ENCODE data around the gene NAAA. TPM values are rescaled to one million over a fixed set of nuclear protein-coding genes. Genes with fewer than 3 reads are reported as not detected.

NAAA gene
- total and polyA plus RNA-seq, 2 of the 4 experiments (the other 2 are of a cell fraction): 17.6 to 26.4 TPM

- Histone ChIP-seq H4K91ac (ENCODE audit: insufficient read depth, low read depth, low read length) (no peak overlapping the region), H3K79me1 (ENCODE audit: low read depth in 1 of 2, low read length in 2 of 2) (no peaks in the 10 kb centered on the region), H3K27me3 (ENCODE audit: control insufficient read depth, insufficient read depth, low read length) (peaks cover 10% of the 10 kb centered on the region), H2BK120ac (ENCODE audit: low read depth, low read length) (no peak overlapping the region), H3K4ac (ENCODE audit: low read depth, low read length) (no peak overlapping the region), H3K36me3 (ENCODE audit: control insufficient read depth, insufficient read depth, low read length) (no peaks in the 10 kb centered on the region), H3K56ac (ENCODE audit: extremely low read depth, insufficient read depth, low read length) (no peak overlapping the region), H4K20me1 (ENCODE audit: insufficient read depth, low read length) (no peaks in the 10 kb centered on the region), H3K27ac (ENCODE audit: insufficient read depth, low read length) (no peak overlapping the region), H4K5ac (ENCODE audit: low read depth, low read length) (no peak overlapping the region), H3K4me3 (ENCODE audit: insufficient read depth, low read depth, low read length) (no peak overlapping the region), H4K8ac (ENCODE audit: low read depth in 2 of 2, low read length in 2 of 2) (no peak overlapping the region), H2BK20ac (ENCODE audit: low read depth, low read length) (no peak overlapping the region), H3K23ac (ENCODE audit: low read depth, low read length) (no peak overlapping the region), H3K18ac (ENCODE audit: low read depth, low read length) (no peak overlapping the region), H2BK15ac (ENCODE audit: low read depth, low read length) (no peak overlapping the region), H2AK9ac (replicated peaks; ENCODE audit: low read depth, low read length, poor library complexity) (no peak overlapping the region), H3K4me1 (ENCODE audit: control insufficient read depth, insufficient read depth, low read length) (no peaks in the 10 kb centered on the region), H3K9me3 (ENCODE audit: control insufficient read depth, insufficient read depth, low read length) (no peaks in the 10 kb centered on the region), H3K14ac (replicated peaks; ENCODE audit: low read depth, low read length) (no peak overlapping the region), H2AFZ (replicated peaks; ENCODE audit: low read length, poor library complexity) (no peak overlapping the region), H2AK5ac (ENCODE audit: low read depth, low read length) (no peak overlapping the region), H2BK5ac (ENCODE audit: low read depth, low read length, poor library complexity, severe bottlenecking) (no peak overlapping the region), H3K9ac (ENCODE audit: low read depth, low read length) (no peak overlapping the region), H3K9me1 (ENCODE audit: insufficient read depth, low read length) (no peaks in the 10 kb centered on the region), H3K4me2 (ENCODE audit: low read depth, low read length) (no peak overlapping the region)
- DNase-seq (peak; percentile 18), ATAC-seq (ENCODE audit: low read depth) (peak; percentile 44; the same call in 1 of the 2 replicates)
- peak; percentile 54 for TF ChIP-seq CTCF (conservative IDR thresholded peaks at IDR 0.05; ENCODE audit: low read depth, low read length)
- TF ChIP-seq RAD21 (IDR thresholded peaks at IDR 0.05; ENCODE audit: low read length): peak; percentile 45
- TF ChIP-seq ELK1 (IDR thresholded peaks at IDR 0.05; ENCODE audit: borderline replicate concordance, low read depth, low read length): no peak
- 0 out of 2 replicates have a peak, but pooled peaks have one; percentile 19 for TF ChIP-seq SMC3 (IDR thresholded peaks at IDR 0.05; ENCODE audit: low read depth, low read length)
- ChIA-PET POLR2A (ENCODE audit: unreplicated experiment) (no interaction called here), CTCF (interaction anchor here (0.6 to 1.8 kb wide), 10 partner anchors 9 to 92 kb away, joined by 3 to 10 read pairs (median 3); partner anchors contain the start of gene NAAA)
- no CpG with 5 or more reads among the region's 4 CpGs for WGBS, 2 experiments (ENCODE audit: extremely low coverage in 2 of 2, insufficient read length in 1 of 2)
- no TSS peak for BruUV-seq (replicated peaks)
- dilution Hi-C loops (cut with HindIII; ENCODE audit: low sequenced_read_pairs, unreplicated experiment): no loop called here
- in situ Hi-C loops (cut with MboI; ENCODE audit: low sequenced_read_pairs): loop anchor here (10.0 kb wide), 1 partner anchor 179 kb away; the partner anchor contains the start of gene ART3
- intact Hi-C loops (cut with micrococcal nuclease): loop anchor here (10.0 kb wide), 1 partner anchor 189 kb away; no protein-coding TSS in a partner anchor
Measured at GRCh38 chr4:75895744-75896314, 45.0 kb downstream of the NAAA start.

All from IMR-90 (cell line).